CD1c-positive myeloid dendritic cell (primary cell): Measurements from ENCODE around the gene SH3BP4.
A peak's percentile ranks its signal among the peaks of the same experiment; 100 is the strongest.

Experiments used
- DNase-seq: peaks from one replicate; pipeline ENCODE4 v3.0.0-alpha.2; 2016; ENCODE audit errors: extremely low spot score

The SH3BP4 gene

DNA sequence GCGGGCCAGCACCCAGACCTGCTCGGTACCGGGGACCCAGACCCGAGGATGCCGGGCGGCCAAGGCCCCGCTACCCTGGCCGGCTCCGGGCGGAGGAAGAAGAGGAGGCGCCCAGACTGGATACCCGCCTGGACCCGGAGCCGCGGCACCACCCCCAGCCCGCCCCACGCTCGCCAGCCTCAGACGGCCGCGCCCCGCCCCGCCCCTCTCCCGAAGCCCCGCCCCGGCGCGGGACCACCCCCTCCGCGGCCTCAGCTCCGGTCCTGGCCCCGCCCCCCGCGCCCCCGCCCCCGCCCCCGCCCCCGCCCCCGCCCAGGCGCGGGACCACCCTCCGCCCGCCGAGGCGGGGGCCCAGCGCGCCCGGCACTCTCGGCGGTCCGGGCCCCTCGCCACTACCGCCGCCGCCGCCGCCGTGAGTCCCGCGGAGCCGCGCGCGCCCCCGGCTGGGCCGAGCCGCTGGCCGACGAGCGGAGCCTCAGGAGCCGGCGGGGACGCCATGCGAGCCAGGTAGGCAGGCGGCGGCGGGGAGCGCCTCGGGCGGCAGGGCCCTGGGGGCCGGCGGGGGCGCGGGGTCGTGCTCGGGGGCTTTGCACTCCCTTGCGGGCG is at the start of gene SH3BP4:
TSS of gene SH3BP4 (plus strand) at position 354 of the 606 bp plus-strand sequence. CDS start 82,986 bp downstream, outside the sequence.
- DNase-seq, result peak; percentile 31

GRCh38 chr2:234904785-234905184 is 47.0 kb upstream of the SH3BP4 start:
- no peak for DNase-seq

DNA sequence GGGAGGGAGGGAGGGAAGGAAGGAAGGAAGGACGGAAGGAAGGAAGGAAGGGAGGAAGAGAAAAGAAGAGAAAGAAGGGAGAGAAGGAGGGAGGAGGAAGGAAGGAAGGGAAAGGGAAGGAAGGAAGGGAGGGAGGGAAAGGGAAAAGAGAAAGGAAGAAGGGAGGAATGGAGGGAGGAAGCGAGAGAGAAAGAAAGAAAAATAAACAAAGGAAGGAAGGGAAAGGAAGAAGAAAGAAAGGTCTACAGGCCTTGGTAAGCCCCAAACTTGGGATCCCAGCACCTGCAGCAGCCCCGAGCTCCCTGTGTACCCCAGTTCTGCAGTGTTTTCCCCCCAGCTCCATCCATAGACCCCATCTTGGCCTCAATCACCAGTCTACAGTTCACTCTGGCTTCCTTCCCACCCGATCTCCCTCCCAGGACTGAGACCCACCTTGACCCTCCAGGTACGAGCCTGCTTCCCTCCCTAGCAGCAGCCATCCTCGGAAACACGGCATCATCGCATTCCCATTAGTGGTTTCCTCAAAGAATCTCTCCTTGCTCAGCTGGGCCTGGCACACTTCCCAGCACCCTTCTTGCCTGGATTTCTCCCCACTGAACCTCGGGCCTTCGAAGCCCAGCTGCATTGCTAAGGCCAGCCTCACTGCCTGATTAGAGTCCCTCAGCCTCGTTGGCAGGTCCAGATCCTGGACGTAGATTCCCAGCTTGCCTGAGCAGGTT is 46.1 kb upstream of the SH3BP4 start:
- no peak for DNase-seq

DNA sequence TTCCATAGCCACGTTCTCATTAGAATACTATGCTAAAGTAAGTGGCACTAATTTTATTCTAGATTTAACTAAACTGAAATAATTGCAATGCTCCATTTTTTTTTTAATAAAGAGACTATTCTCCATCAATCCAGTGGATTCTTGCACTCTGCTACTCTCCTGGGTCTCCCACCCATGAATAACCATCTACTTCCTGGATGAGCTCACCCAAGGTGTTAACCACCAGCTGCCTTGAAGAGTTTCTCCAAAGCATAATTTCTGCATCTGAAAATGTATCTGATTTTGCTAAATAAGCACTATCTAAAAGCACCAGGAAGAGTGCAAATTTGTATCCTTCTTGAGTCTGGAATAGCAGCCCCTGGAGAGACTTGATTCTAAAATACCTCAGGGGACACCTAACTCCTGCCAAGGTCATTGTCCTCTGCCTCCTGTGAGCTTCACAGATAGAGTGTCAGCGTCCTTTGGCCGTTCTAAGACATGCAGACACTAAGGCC is 41.6 kb upstream of the SH3BP4 start:
- DNase-seq, result no peak

DNA sequence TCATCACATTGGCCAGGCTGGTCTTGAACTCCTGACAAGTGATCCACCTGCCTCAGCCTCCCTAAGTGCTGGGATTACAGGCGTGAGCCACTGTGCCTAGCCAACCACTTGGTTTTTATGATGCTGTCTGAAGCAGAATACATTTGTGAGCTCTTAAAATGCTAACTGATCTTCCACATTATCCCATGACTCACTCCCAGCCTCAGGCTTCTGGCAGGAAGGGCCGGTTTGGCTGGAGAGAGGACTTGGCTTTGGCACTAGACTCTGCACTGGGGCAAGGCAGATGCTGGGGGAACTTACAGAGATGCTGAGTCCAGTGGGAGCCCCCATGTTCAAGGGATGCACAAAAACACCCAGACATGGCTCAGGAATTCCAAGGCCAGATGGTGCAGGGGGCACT is 40.5 kb upstream of the SH3BP4 start:
- no peak for DNase-seq

GRCh38 chr2:234912437-234912836 is 39.4 kb upstream of the SH3BP4 start:
- no peak for DNase-seq

DNA sequence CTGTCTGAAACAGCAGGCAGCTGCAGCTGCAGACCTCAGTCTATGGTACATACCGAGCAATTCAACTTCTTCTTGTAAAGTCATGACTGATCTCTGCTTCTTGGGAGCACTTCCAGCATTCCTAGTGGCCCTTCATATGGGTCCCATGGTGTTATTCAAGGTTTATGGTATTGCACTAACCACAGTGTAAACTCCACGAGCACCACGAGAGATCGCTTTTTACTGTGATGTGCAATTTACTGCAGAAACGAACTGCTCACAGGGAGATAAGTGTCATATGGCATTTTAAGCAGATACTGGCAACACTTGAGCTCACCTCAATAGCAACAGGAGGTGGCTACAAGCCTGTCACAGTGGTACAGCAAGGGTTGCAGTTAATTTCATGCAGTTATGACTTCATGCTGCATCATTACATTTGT is 38.6 kb upstream of the SH3BP4 start:
- no peak for DNase-seq

GRCh38 chr2:234914371-234915154 is 37.3 kb upstream of the SH3BP4 start:
- no peak for DNase-seq

DNA sequence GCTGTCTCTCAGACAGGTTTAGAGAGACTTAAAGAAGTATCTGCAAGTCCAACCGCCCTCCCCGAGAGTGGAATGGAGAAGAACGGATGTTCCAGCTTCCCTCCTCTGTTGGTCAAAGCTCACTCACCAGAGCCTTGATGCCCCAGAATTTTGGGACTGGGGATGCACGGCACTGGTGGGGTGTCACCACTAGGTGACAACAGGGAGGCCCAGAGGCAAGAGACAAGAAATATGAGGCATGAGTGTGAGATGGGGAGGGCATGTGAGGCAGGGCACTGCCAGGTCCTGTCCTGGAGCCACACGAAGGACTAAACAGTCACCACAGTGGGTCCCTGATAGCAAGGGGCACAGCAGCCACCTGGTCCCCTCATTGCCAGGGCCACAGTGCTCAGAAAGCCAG is 35.1 kb upstream of the SH3BP4 start:
- no peak for DNase-seq

DNA sequence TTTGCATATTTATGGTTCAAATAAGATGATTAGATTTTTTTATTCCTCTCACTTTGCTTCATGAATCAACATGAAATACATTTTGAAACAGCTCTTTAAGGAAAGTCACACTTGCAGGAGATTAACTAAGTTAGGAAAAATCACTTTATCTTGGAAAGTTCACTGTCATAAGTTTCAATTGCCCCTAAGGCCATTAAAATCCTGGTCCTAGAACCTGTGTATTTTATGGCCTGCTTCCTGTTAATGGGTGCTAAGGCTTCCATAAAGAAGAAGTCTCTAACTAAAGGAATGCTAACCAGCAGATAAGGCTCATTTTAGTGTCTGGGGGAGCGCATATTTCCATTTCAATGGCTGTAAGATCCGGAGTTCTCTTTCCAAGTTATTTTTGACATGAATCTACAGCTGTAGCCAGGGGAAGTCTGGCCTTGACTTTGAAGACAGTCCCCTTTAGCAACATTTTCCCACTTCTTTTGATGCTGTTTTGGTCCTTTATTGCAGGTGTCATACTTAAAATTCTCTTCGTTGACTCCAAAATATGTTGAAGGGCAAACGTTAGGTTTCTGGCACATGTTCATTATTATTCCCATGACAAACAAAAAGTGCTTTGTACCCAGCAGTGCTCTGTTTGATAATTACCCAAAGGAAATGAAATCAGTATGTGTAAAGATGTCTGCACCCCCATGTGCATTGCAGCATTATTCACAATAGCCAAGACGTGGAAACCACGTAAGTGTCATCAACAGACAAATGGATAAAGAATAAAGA is 34.4 kb upstream of the SH3BP4 start:
- no peak for DNase-seq

GRCh38 chr2:234919711-234920110 is 32.1 kb upstream of the SH3BP4 start:
- no peak for DNase-seq

GRCh38 chr2:234920836-234921235 is 31.0 kb upstream of the SH3BP4 start:
- DNase-seq, result no peak

- DNase-seq, result no peak
Observed at GRCh38 chr2:234929002-234929401, 22.8 kb upstream of the SH3BP4 start.

- DNase-seq, result no peak
Observed at GRCh38 chr2:234930397-234930796, 21.4 kb upstream of the SH3BP4 start.

DNA sequence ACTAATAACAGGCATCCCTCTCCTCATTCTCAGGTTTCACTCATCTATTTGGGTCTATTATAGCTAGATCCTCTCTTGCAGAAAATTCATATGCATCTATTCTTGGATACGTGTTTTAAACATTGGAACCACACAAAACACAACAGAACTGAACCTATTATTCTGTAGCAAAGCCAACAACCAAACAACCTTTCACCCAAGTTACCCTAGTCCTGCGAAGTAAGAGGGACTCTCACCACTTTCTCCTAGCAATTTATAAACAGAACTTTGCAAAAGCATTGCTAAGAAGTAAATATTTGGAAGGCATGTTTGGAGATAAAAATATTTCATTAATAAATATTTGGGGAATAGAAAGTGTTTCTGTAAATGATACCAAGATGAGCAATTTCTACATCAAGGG is 20.4 kb upstream of the SH3BP4 start:
- no peak for DNase-seq

GRCh38 chr2:234932591-234933168 is 19.1 kb upstream of the SH3BP4 start:
- DNase-seq, result no peak

DNA sequence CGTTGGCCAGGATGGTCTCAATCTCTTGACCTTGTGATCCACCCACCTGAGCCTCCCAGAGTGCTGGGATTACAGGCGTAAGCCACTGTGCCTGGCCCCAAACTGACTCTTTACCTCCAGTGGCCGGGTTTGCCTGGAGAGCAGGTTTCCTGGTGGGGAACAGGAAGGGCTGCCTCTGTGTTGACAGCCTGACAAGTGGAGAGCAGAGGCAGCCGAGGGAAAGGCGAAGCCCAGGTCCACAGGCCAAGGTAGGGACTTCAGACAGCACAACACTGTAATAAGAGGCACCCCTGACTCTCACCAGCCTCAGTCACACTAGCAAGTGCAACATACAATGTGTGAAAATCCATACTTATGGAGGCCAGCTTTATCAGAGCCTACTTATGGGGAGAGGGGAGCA is 16.5 kb upstream of the SH3BP4 start:
- DNase-seq, result no peak

DNA sequence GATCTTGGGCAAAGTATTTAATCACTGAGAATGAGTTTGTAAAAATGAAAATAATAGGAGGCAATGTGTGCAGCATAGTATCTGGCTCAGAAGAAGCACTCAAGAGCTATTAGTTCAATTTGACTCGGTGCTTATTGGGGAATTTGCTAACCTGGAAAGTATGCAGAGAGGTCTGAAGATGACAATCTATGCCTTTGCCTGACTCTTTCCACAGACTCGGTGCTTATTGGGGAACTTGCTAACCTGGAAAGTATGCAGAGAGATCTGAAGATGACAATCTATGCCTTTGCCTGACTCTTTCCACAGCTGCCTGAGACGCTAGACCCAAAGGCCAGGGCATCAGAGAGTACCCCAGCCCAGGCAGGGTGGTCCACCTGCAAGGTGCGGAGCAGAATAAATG is 12.2 kb upstream of the SH3BP4 start:
- no peak for DNase-seq

DNA sequence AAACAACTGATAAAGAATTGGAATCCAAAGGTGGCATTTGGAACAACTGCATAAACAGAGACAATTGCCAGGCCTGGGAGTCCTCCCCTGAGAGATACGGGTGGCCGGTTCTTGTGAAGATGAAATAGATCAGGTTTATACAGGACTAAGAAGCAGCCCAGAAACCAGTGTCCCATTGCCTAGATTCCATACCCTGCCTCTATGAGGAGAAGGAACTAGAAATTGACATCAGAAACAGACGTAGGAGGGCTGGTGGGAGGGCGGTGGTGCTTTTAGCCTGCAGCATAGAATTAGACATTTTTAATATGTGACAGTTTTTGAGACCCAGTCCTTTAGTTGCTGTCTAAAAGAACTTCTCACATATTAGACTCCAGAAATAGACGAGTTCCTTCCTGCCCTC is 11.8 kb upstream of the SH3BP4 start:
- no peak for DNase-seq

- no peak for DNase-seq
Observed at GRCh38 chr2:234940527-234940926, 11.3 kb upstream of the SH3BP4 start.

DNA sequence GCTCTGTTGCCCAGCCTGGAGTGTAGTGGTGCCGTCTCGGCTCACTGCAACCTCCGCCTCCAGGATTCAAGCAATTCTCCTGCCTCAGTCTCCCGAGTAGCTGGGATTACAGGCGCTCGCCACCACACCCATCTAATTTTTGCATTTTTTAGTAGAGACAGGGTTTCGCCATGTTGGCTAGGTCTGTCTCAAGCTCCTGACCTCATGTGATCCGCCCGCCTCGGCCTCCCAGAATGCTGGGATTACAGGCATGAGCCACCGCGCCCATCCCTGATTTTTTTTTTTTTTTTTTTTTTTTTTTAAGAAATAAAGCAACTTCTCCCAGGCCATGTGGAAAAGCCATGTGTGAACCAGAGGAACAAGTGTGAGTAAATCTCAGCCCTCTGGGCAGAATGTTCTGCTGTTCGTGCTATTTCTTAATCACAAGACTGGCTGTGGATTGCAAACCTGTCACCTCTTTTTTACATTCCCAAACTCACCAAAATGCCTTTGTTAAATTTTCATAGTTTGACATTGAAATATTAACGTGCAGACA is 6.4 kb upstream of the SH3BP4 start:
- DNase-seq, result no peak
